CD4-positive, alpha-beta T cell treated with Interferon gamma for 1 hour (primary cell): ENCODE results near the gene DTD1.

ENCODE experiments used
- DNase-seq: peaks from one replicate; pipeline ENCODE4 v3.0.0-alpha.2; 2020

Gene DTD1

DNA sequence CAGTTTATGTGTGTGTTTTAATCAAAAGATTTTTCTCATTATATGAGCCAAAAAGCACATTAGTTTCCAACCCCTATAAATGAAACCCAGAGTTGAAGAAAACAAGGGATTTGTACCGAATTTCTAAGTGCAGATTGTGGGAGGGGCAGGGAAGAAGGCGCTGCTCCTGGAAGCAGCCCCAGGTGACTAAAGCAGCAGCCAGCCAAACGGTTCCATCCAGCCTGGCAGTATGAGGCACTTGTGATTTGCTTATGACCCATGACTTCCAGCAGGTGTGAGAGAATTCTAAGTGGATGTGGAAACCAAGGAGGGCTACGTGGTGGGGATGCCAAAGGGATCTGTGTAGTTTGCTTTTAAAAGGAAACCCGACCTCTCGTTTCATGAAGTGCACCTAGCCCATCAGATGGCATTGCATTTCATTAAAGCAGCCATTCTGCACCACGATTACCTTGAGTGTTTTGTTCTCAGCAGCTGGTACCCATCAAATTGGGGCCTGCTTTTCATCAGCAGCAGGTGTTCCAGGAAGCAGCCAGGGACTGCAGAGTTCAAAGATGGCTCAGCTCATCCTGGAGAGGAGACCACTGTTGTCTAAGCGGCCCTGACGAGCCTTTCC is 79.1 kb downstream of the DTD1 start:
- DNase-seq = no peak

GRCh38 chr20:18669241-18670019 is 81.6 kb downstream of the DTD1 start:
- no peak for DNase-seq

- no peak for DNase-seq
These were observed 83.4 kb downstream of the DTD1 start for GRCh38 chr20:18671203-18671710.

DNA sequence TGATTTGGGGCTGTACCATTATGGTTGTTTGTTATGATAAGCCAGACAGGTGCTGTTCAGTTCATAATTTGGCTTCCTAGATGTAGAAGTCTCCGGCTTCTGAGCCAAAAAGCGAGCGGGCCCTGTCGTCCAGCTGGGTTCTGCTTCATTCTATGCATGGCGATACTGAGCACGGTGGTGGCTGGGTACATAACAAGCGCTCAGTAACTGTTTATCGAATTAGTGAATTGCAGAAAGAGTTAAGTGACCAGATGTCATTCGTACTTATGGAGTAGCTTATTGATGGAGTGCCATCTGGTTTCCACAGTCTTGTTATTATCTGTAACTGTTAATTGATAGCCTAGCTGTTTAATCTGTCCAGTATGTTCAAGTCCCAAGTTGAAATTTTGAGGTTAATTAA is 85.0 kb downstream of the DTD1 start:
- DNase-seq = no peak

DNA sequence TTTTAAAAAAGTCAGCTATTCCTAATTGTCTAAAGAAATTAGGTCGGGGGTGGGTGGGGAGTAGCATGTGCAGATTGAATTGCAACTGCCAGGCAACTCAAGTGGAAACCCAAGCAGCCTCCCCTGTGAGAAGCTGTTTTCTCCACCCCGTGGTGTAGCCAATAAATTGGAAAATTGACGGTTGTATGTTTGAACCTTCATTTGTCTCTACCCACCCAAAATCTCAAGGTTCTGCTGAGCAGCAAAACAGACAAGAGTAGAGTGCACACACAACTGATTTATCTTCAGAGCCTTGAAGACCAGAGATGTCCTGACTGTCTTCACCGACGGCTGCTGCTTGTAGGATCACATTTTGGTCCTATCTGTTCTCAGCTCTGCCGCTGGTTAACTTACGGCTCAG is 88.5 kb downstream of the DTD1 start:
- no peak for DNase-seq

DNA sequence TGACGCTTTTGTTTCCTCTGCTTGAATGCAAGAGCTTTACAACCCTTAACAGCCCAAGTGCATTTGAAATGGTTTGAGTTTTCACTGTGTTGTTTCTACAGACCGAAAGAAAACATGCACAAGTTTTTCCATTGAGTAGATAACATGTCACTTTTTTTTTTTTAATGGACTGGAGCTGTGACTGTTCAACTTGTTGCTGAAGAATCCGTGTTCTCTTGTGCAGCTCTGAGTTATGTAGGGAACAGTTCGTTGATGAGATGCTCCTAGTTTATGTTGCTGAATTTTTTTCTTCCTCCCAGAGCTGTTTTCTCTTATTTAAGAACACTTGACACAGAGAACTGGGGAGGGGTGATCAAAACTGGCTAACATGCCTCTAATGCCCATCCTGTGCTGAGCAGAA is 89.3 kb downstream of the DTD1 start:
- no peak for DNase-seq

DNA sequence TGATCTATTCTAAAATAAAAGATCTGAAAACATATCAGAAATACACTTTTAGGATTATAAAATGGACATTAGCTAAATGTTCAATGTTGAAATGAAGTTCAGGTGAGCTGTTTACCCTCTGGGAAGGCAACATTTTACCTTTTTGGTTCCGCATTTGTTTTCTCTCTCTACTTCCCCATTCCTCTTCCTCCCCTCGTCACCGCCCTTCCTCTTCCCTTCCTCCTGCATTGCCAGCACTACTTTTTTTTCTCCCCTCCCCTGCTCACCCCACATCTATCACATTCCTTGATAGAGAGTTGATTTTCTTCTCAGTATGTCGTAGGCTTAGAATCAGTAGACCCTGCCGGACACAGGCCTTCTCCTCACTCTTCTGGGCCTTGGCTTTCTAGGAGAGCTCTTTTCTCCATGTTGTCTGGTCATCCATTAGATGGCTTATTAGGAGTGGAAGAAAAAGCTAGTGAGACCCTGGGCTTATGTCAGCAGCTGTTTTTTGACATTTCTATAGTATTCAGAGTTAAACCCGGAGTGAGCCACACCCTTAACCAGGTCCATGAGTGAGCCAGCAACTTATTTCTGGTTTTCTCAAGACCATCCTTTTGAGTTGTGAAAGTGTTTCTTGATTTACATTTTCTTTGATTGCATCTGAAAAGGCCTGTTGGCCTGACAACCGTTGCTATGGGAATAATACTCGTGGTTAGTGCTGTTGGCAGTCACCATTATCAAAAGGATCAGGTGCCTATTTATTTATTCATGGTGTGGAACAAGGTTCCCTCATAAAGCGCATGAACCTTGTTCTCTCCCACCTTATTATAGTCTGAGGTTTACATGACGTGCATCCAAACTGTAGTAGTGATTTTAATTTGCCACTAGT is 90.9 kb downstream of the DTD1 start:
- peak; percentile 22 for DNase-seq

- DNase-seq = no peak
These were observed 96.0 kb downstream of the DTD1 start for GRCh38 chr20:18683839-18684238.

- DNase-seq = no peak
These were observed 96.9 kb downstream of the DTD1 start for GRCh38 chr20:18684775-18685174.

- DNase-seq = no peak
These were observed 97.6 kb downstream of the DTD1 start for GRCh38 chr20:18685406-18685805.

DNA sequence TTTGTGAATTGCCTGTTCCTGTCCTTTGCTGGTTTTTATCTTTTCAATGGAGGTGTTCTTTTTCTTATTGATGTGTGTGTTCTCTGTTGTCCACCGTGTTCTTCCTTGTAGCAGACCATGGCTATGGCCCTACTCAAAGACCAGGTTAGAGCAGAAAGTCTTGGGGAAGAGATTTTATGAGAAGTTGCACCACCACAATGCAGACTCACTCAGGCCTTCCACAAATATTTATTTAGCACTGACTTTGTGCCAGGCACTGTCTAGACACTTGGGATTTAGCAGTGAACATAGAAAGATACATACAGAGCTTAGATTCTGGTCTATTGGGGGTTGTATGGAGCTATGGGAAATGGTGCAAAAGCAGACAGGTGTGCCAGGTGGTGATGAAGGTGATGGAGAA is 98.8 kb downstream of the DTD1 start:
- no peak for DNase-seq

- DNase-seq = no peak
These were observed 100.8 kb downstream of the DTD1 start for GRCh38 chr20:18688676-18689075.

DNA sequence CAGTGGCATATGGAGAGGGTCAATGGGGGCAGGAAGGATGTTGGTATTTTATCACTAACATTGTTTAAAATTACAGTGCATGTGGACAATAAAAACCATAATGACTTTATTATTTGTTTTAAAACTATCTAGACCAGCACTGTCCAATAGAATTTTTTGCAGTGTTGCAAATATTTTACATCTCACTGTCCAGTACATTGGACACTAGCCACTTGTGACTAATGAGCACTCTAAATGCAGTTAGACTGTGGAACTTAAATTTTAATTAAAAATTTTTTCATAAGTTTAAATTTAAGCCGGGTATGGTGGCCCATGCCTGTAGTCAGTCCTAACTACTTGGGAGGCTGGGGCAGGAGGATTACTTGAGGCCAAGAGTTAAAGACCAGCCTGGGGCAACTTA is 101.7 kb downstream of the DTD1 start:
- DNase-seq = no peak

DNA sequence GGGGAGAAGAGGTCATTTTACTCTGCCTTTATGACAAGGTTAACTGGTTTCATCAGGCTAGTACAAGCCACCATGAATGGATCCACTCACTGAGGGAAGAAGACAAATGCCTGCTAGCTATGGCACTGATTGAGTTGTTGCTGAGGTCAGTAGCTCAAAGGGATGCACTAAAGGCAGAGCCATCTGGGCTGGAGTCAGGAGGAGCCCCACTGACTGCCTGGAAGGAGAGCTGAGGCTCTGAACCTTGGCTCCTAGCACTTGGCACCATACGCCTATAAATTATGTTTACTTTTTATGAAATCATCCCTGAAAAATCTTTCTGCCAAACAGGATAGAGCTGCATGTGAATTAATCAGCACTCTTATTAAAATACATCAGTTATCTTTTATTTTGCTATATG is 104.6 kb downstream of the DTD1 start:
- no peak for DNase-seq

- DNase-seq = no peak
These were observed 106.2 kb downstream of the DTD1 start for GRCh38 chr20:18694071-18694470.

DNA sequence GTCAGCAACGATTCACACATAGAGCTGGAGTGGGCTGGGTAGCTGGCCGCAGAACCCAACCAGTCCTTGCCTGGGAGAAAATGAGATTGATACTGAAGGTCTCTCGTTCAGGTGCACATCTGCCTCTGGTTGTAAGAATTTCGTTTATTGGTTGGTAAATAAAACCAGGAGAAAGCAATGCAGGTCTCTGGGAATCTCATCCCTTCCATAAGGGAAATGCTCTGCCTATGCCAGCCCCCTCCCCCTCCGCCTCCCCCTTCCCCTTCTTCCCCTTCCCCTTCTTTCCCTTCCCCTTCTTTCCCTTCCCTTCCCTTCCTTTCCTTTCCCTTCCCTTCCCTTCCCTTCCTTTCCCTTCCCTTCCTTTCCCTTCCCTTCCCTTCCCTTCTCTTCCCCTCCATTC is 107.3 kb downstream of the DTD1 start:
- no peak for DNase-seq

DNA sequence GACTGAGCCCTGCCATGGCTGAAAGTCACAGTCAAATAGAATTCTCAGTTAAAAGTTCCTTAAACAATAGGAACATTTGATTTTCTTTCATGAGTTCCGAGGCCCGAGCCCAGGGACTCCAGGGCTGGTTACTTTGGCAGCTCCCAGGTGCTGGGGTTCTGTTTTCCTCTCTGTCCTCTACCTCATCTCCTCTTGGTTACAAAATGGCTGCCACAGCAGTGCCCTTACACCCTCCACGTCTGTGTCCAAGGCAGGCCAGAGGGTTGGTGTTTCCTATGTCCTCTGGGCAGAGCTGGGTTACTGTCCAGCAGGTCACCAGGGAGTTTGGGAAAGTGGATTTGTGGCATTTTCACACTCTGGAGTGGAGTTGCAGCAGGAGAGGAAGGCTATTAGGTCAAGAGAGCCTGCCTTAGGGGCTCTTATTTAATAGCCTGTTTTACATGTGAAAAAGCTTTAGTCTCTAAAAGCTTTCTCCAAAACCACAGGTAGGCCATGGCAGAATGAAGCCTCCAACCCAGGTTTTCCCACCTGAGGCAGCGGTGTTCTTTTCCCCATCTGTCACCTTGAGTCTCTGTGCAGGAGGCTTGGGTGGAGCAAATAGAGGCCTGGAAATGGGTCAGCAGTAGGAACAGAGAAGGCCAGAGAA is 111.0 kb downstream of the DTD1 start:
- no peak for DNase-seq

DNA sequence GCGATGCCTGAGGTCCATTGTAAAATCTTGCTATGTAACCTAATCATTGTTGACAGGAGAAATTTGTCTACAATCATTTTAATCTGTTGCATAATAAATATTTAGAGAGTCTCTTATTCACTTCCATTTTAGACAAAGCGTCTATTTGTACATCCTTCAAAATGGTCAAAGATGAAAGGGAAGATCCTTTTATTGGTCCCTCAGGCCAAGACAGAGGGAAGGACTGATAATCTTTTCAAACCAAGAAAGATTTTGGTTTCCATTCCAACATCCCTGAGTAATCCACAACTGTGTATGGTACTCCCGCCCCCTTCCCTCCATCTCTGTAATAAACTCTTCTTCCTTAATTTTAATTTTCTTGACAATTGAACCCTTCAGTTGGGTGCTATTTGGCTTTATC is 114.1 kb downstream of the DTD1 start:
- DNase-seq = no peak

DNA sequence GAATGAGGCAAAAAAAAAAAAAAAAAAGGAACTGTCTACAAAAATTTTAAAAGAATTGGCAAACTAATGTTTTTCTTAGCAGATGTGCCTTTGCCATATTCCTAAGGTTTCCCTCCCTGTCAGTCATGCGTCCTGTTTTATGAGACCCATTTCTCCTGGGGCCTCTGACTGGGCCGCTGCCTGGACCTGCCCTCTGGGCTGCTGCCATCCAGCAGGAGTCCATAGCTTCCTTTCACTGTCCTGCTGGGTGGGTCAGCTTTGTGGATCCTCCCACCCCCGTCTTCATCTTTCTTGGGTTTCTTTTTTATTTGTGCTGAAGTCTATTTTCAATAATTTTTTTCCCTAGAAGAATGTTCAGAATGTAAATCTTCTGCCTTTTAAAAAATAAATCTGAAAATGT is 114.9 kb downstream of the DTD1 start:
- no peak for DNase-seq

GRCh38 chr20:18705490-18705889 is 117.6 kb downstream of the DTD1 start:
- DNase-seq = no peak

GRCh38 chr20:18705910-18706309 is 118.1 kb downstream of the DTD1 start:
- DNase-seq = no peak

DNA sequence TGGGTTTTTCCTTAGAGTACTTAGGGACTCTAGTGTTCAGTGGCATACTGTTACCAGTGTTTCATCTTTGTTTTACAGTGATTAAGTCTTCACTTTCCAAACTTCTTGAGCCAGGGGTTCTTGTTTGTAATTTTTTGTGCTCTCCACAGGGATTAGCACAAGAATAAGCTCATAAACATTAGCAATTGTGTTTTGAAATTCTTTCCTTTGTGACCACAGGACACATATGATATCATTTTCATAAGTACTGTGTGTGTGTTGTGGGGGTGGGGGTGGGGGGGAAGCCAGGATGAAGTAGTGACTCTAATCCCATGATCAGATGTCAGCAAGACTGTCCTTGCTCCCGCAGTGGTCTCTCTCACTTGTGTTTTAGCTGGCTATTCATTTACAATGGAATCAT is 124.3 kb downstream of the DTD1 start:
- DNase-seq = no peak

GRCh38 chr20:18712882-18713281 is 125.0 kb downstream of the DTD1 start:
- no peak for DNase-seq
